ENCODE measurements around the gene RASA3. TPM values are rescaled to one million over a fixed set of nuclear protein-coding genes. Genes with fewer than 3 reads are reported as not detected.

The RASA3 gene
- total RNA-seq, 2 experiments from 2014 or later: 3.6 to 17.9 TPM

GRCh38 chr13:114164053-114164452 lies 31.6 kb upstream of the RASA3 start:
- Histone ChIP-seq H3K4me3 (ENCODE audit: low read depth, low read length, poor library complexity, severe bottlenecking) (no peak overlapping the region), H3K4me2 (ENCODE audit: low read length) (no peak overlapping the region), H3K27ac (ENCODE audit: low read depth, low read length, poor library complexity, severe bottlenecking) (no peak overlapping the region), H3K4me1 (ENCODE audit: insufficient read depth, low read length, poor library complexity, severe bottlenecking) (no peaks in the 10 kb centered on the region), H3K36me3 (ENCODE audit: insufficient read depth, low read length) (no peaks in the 10 kb centered on the region), H3K9me3 (ENCODE audit: low read length) (no peaks in the 10 kb centered on the region), H2AFZ (ENCODE audit: low read length) (no peak overlapping the region), H3K9me2 (ENCODE audit: insufficient read depth, low read length) (no peaks in the 10 kb centered on the region), H4K20me1 (ENCODE audit: insufficient read depth, low read length) (no peaks in the 10 kb centered on the region), H3K79me2 (ENCODE audit: insufficient read depth, low read depth, low read length) (no peaks in the 10 kb centered on the region)
- BruUV-seq (replicated peaks): no TSS peak
- TF ChIP-seq CTCF (conservative IDR thresholded peaks at IDR 0.05; ENCODE audit: low read length): no peak
- no peak for TF ChIP-seq EZH2phosphoT487 (IDR thresholded peaks at IDR 0.05; ENCODE audit: borderline replicate concordance, low read depth, low read length)
- intact Hi-C loops (cut with micrococcal nuclease; ENCODE audit: unreplicated experiment): no loop called here
- CTCF ChIA-PET (ENCODE audit: unreplicated experiment): interaction anchor here (0.6 kb wide), 1 partner anchor 173 kb away, joined by 3 read pairs; no protein-coding TSS in a partner anchor
- no peak for DNase-seq (ENCODE audit: low spot score)
- POLR2A ChIA-PET: interaction anchor here (0.6 kb wide), 1 partner anchor 569 kb away, joined by 5 read pairs; no protein-coding TSS in a partner anchor

GRCh38 chr13:114162533-114162922 lies 30.1 kb upstream of the RASA3 start:
- Histone ChIP-seq H3K4me1 (ENCODE audit: insufficient read depth, low read length, poor library complexity, severe bottlenecking) (no peaks in the 10 kb centered on the region), H3K4me2 (ENCODE audit: low read length) (no peak overlapping the region), H3K9me2 (ENCODE audit: insufficient read depth, low read length) (no peaks in the 10 kb centered on the region), H3K27ac (ENCODE audit: low read depth, low read length, poor library complexity, severe bottlenecking) (no peak overlapping the region), H2AFZ (ENCODE audit: low read length) (no peak overlapping the region), H3K79me2 (ENCODE audit: insufficient read depth, low read depth, low read length) (no peaks in the 10 kb centered on the region), H3K4me3 (ENCODE audit: low read depth, low read length, poor library complexity, severe bottlenecking) (no peak overlapping the region), H3K9me3 (ENCODE audit: low read length) (no peaks in the 10 kb centered on the region), H4K20me1 (ENCODE audit: insufficient read depth, low read length) (no peaks in the 10 kb centered on the region), H3K36me3 (ENCODE audit: insufficient read depth, low read length) (no peaks in the 10 kb centered on the region)
- POLR2A ChIA-PET: no interaction called here
- DNase-seq (ENCODE audit: low spot score): no peak
- TF ChIP-seq CTCF (conservative IDR thresholded peaks at IDR 0.05; ENCODE audit: low read length): no peak
- no peak for TF ChIP-seq EZH2phosphoT487 (IDR thresholded peaks at IDR 0.05; ENCODE audit: borderline replicate concordance, low read depth, low read length)
- intact Hi-C loops (cut with micrococcal nuclease; ENCODE audit: unreplicated experiment): no loop called here
- BruUV-seq (replicated peaks): no TSS peak
- CTCF ChIA-PET (ENCODE audit: unreplicated experiment): no interaction called here

GRCh38 chr13:114161644-114162532 lies 29.5 kb upstream of the RASA3 start:
- Histone ChIP-seq H3K4me2 (ENCODE audit: low read length) (no peak overlapping the region), H2AFZ (ENCODE audit: low read length) (no peak overlapping the region), H3K27ac (ENCODE audit: low read depth, low read length, poor library complexity, severe bottlenecking) (no peak overlapping the region), H4K20me1 (ENCODE audit: insufficient read depth, low read length) (no peaks in the 10 kb centered on the region), H3K9me3 (ENCODE audit: low read length) (no peaks in the 10 kb centered on the region), H3K4me1 (ENCODE audit: insufficient read depth, low read length, poor library complexity, severe bottlenecking) (no peaks in the 10 kb centered on the region), H3K36me3 (ENCODE audit: insufficient read depth, low read length) (no peaks in the 10 kb centered on the region), H3K4me3 (ENCODE audit: low read depth, low read length, poor library complexity, severe bottlenecking) (no peak overlapping the region), H3K9me2 (ENCODE audit: insufficient read depth, low read length) (no peaks in the 10 kb centered on the region), H3K79me2 (ENCODE audit: insufficient read depth, low read depth, low read length) (no peaks in the 10 kb centered on the region)
- TF ChIP-seq EZH2phosphoT487 (IDR thresholded peaks at IDR 0.05; ENCODE audit: borderline replicate concordance, low read depth, low read length) (no peak), CTCF (conservative IDR thresholded peaks at IDR 0.05; ENCODE audit: low read length) (no peak)
- intact Hi-C loops (cut with micrococcal nuclease; ENCODE audit: unreplicated experiment): no loop called here
- DNase-seq (ENCODE audit: low spot score): no peak
- POLR2A ChIA-PET: no interaction called here
- CTCF ChIA-PET (ENCODE audit: unreplicated experiment): no interaction called here
- no TSS peak for BruUV-seq (replicated peaks)
